Loucy (cell line): ENCODE measurements around the gene PRKAG3.

Experiments used
- H2AFZ ChIP-seq: fragments of 200-600 bp; sonication (generic); 2 replicates; pipeline ENCODE4 v1.6.0; 2016; ENCODE audit warnings: antibody characterized with exemption, mild to moderate bottlenecking, low read length, moderate library complexity
- H3F3A ChIP-seq: fragments of 200-600 bp; 2 replicates; pipeline ENCODE4 v1.6.0; 2016; ENCODE audit warnings: antibody characterized with exemption, low read depth, mild to moderate bottlenecking
- H3K27me3 ChIP-seq: fragments of 200-600 bp; sonication (generic); 2 replicates; pipeline ENCODE4 v1.6.1; 2014; ENCODE audit warnings: low read length, mild to moderate bottlenecking; ENCODE audit not compliant: insufficient read depth, poor library complexity, severe bottlenecking
- H3K36me3 ChIP-seq: fragments of 200-600 bp; sonication (generic); 2 replicates; pipeline ENCODE4 v1.6.1; 2016; ENCODE audit warnings: low read length; ENCODE audit not compliant: insufficient read depth
- H3K4me1 ChIP-seq: fragments of 200-600 bp; sonication (generic); 2 replicates; pipeline ENCODE4 v1.5.1; 2014; ENCODE audit warnings: low read length, mild to moderate bottlenecking; ENCODE audit not compliant: insufficient read depth, poor library complexity, severe bottlenecking
- H3K4me2 ChIP-seq: fragments of 200-600 bp; sonication (generic); 2 replicates; pipeline ENCODE4 v1.6.0; 2014; ENCODE audit warnings: antibody characterized with exemption, low read length, low read depth, mild to moderate bottlenecking; ENCODE audit not compliant: poor library complexity, severe bottlenecking
- H3K4me3 ChIP-seq: fragments of 200-600 bp; sonication (generic); 2 replicates; pipeline ENCODE4 v1.5.1; 2014; ENCODE audit warnings: low read length, mild to moderate bottlenecking, mixed read lengths; ENCODE audit not compliant: poor library complexity, severe bottlenecking
- H3K79me2 ChIP-seq: fragments of 200-600 bp; sonication (generic); 2 replicates; pipeline ENCODE4 v1.6.1; 2014; ENCODE audit warnings: low read length; ENCODE audit not compliant: insufficient read depth
- H3K9ac ChIP-seq: fragments of 200-600 bp; sonication (generic); 2 replicates; pipeline ENCODE4 v1.6.0; 2014; ENCODE audit warnings: mild to moderate bottlenecking, low read depth, low read length, moderate library complexity; ENCODE audit not compliant: poor library complexity, severe bottlenecking
- H3K9me2 ChIP-seq: fragments of 200-600 bp; sonication (generic); replicated peaks from 2 replicates; pipeline ENCODE4 v1.6.1; 2016; ENCODE audit warnings: low read depth, low read length, mixed read lengths
- H3K9me3 ChIP-seq: fragments of 200-600 bp; sonication (generic); 2 replicates; pipeline ENCODE4 v1.6.1; 2014; ENCODE audit warnings: mild to moderate bottlenecking, antibody characterized with exemption, low read length, low read depth; ENCODE audit not compliant: insufficient read depth
- H4K20me1 ChIP-seq: fragments of 200-600 bp; sonication (generic); 2 replicates; pipeline ENCODE4 v1.6.0; 2014; ENCODE audit warnings: antibody characterized with exemption, low read length, mild to moderate bottlenecking; ENCODE audit not compliant: insufficient read depth, poor library complexity, severe bottlenecking
- CTCF ChIP-seq: fragments of 200-600 bp; sonication (generic); conservative IDR thresholded peaks from 2 replicates; pipeline ENCODE4 v1.5.1; 2014; ENCODE audit warnings: mild to moderate bottlenecking, antibody characterized with exemption, low read length
- EZH2phosphoT487 ChIP-seq: fragments of 200-600 bp; IDR thresholded peaks from 2 replicates; pipeline ENCODE4 v1.6.1; 2018; ENCODE audit warnings: antibody characterized with exemption, mild to moderate bottlenecking, moderate library complexity, borderline replicate concordance

The PRKAG3 gene

GRCh38 chr2:218875692-218876246 is 44.2 kb upstream of the PRKAG3 start:
- Histone ChIP-seq H3K4me3 (no peak overlapping the region), H3K79me2 (no peaks in the 10 kb centered on the region), H2AFZ (no peak overlapping the region), H3K4me2 (no peak overlapping the region), H4K20me1 (no peaks in the 10 kb centered on the region), H3K4me1 (peaks cover 17% of the 10 kb centered on the region), H3K9ac (no peak overlapping the region), H3F3A (no peaks in the 10 kb centered on the region), H3K9me2 (no peaks in the 10 kb centered on the region), H3K9me3 (no peaks in the 10 kb centered on the region), H3K36me3 (no peaks in the 10 kb centered on the region), H3K27me3 (no peaks in the 10 kb centered on the region)
- no peak for TF ChIP-seq CTCF
- TF ChIP-seq EZH2phosphoT487 = no peak

- Histone ChIP-seq H3F3A (no peaks in the 10 kb centered on the region), H4K20me1 (no peaks in the 10 kb centered on the region), H3K36me3 (no peaks in the 10 kb centered on the region), H3K9me2 (no peaks in the 10 kb centered on the region), H3K27me3 (no peaks in the 10 kb centered on the region), H3K9me3 (no peaks in the 10 kb centered on the region), H3K9ac (no peak overlapping the region), H2AFZ (no peak overlapping the region), H3K4me3 (no peak overlapping the region), H3K4me1 (peaks cover 13% of the 10 kb centered on the region), H3K79me2 (no peaks in the 10 kb centered on the region), H3K4me2 (no peak overlapping the region)
- TF ChIP-seq CTCF (no peak), EZH2phosphoT487 (no peak)
These were observed 42.0 kb upstream of the PRKAG3 start for GRCh38 chr2:218873359-218874194.

GRCh38 chr2:218872645-218873358 is 41.2 kb upstream of the PRKAG3 start:
- H3K9me2 ChIP-seq = no peaks in the 10 kb centered on the region
- TF ChIP-seq EZH2phosphoT487 (no peak), CTCF (no peak)
- no peaks in the 10 kb centered on the region for H3K36me3 ChIP-seq
- H3K4me3 ChIP-seq = no peak overlapping the region
- no peaks in the 10 kb centered on the region for H3F3A ChIP-seq
- H3K79me2 ChIP-seq = no peaks in the 10 kb centered on the region
- no peak overlapping the region for H3K9ac ChIP-seq
- no peaks in the 10 kb centered on the region for H4K20me1 ChIP-seq
- H3K27me3 ChIP-seq = no peaks in the 10 kb centered on the region
- no peaks in the 10 kb centered on the region for H3K9me3 ChIP-seq
- no peak overlapping the region for H3K4me2 ChIP-seq
- H3K4me1 ChIP-seq = peaks cover 12% of the 10 kb centered on the region
- no peak overlapping the region for H2AFZ ChIP-seq
